Iris pigment epithelial cell (primary cell): ENCODE measurements around the gene IVL.
A peak's percentile ranks its signal among the peaks of the same experiment; 100 is the strongest.

Experiments
- DNase-seq: peaks from one replicate; pipeline ENCODE4 v3.0.0-alpha.2; 2011; ENCODE audit warnings: low read depth

IVL gene

GRCh38 chr1:152907686-152908601 is at the start of gene IVL:
Gene IVL, plus strand, starts transcription at chr1:152908546. Its CDS starts 1,252 bp downstream, at chr1:152909798.
- no peak for DNase-seq

GRCh38 chr1:152859696-152860095 is 48.6 kb upstream of the IVL start, which contains the start of gene LCE7A:
Gene LCE7A, plus strand, starts transcription at chr1:152859996. Its CDS starts 702 bp downstream, at chr1:152860698.
- DNase-seq: no peak

- no peak for DNase-seq
These were observed 48.2 kb upstream of the IVL start for GRCh38 chr1:152860129-152860528.

GRCh38 chr1:152861374-152861773 is 47.0 kb upstream of the IVL start:
- no peak for DNase-seq

- no peak for DNase-seq
These were observed 43.9 kb upstream of the IVL start for GRCh38 chr1:152864443-152864842.

GRCh38 chr1:152866321-152866720 is 42.0 kb upstream of the IVL start:
- DNase-seq: no peak

GRCh38 chr1:152869808-152870419 is 38.4 kb upstream of the IVL start:
- DNase-seq: peak; percentile 52

GRCh38 chr1:152870831-152871730 is 37.3 kb upstream of the IVL start:
- peak; percentile 6 for DNase-seq

- no peak for DNase-seq
These were observed 36.6 kb upstream of the IVL start for GRCh38 chr1:152871731-152872126.

- no peak for DNase-seq
These were observed 34.9 kb upstream of the IVL start for GRCh38 chr1:152873495-152873894.

GRCh38 chr1:152876827-152877226 is 31.5 kb upstream of the IVL start:
- DNase-seq: no peak

- no peak for DNase-seq
These were observed 30.3 kb upstream of the IVL start, which contains the start of gene SMCP for GRCh38 chr1:152878042-152878441. Gene SMCP, plus strand, starts transcription at chr1:152878322. Its CDS starts 6,101 bp downstream, at chr1:152884423.

GRCh38 chr1:152879559-152880198 is 28.7 kb upstream of the IVL start:
- DNase-seq: no peak

- DNase-seq: no peak
These were observed 28.0 kb upstream of the IVL start for GRCh38 chr1:152880316-152880715.

- no peak for DNase-seq
These were observed 27.4 kb upstream of the IVL start for GRCh38 chr1:152880907-152881306.

GRCh38 chr1:152884085-152884484 is 24.3 kb upstream of the IVL start:
- DNase-seq: no peak

- DNase-seq: no peak
These were observed 23.8 kb upstream of the IVL start for GRCh38 chr1:152884506-152884905.

- DNase-seq: no peak
These were observed 23.3 kb upstream of the IVL start for GRCh38 chr1:152884966-152885624.

- no peak for DNase-seq
These were observed 22.3 kb upstream of the IVL start for GRCh38 chr1:152886085-152886484.

- no peak for DNase-seq
These were observed 21.5 kb upstream of the IVL start for GRCh38 chr1:152886758-152887409.

GRCh38 chr1:152888126-152888525 is 20.2 kb upstream of the IVL start:
- DNase-seq: no peak
